SIG-M5 (cell line): ENCODE results near the gene PCDH18.
"Not testable (repeated sequence)": the region's sequence is repeated elsewhere in the genome, so short reads cannot be mapped to it uniquely, and the experiment has no call there.

ENCODE experiments used
- DNase-seq: peaks from one replicate; lab custom pipeline; 2025; lab: John Stamatoyannopoulos, UW

The PCDH18 gene

GRCh38 chr4:137531168-137531985 is 917 bp downstream of the PCDH18 start:
- no peak for DNase-seq

- DNase-seq = no peak
Observed at GRCh38 chr4:137530176-137530575, 2.1 kb downstream of the PCDH18 start.

- DNase-seq = no peak
Observed at GRCh38 chr4:137529432-137529831, 2.9 kb downstream of the PCDH18 start.

GRCh38 chr4:137528673-137529072 is 3.6 kb downstream of the PCDH18 start:
- no peak for DNase-seq

- DNase-seq = no peak
Observed at GRCh38 chr4:137526681-137527080, 5.6 kb downstream of the PCDH18 start.

- no peak for DNase-seq
Observed at GRCh38 chr4:137524725-137525369, 7.4 kb downstream of the PCDH18 start.

- DNase-seq = no peak
Observed at GRCh38 chr4:137523329-137523728, 9.0 kb downstream of the PCDH18 start.

- DNase-seq = no peak
Observed at GRCh38 chr4:137521053-137521452, 11.2 kb downstream of the PCDH18 start.

GRCh38 chr4:137519406-137519805 is 12.9 kb downstream of the PCDH18 start:
- no peak for DNase-seq

- not testable (repeated sequence) for DNase-seq
Observed at GRCh38 chr4:137517323-137517722, 15.0 kb downstream of the PCDH18 start.

GRCh38 chr4:137514406-137515111 is 17.7 kb downstream of the PCDH18 start:
- no peak for DNase-seq

- DNase-seq = no peak
Observed at GRCh38 chr4:137510557-137511265, 21.6 kb downstream of the PCDH18 start.

- no peak for DNase-seq
Observed at GRCh38 chr4:137509855-137510282, 22.4 kb downstream of the PCDH18 start.

- no peak for DNase-seq
Observed at GRCh38 chr4:137502339-137503129, 29.8 kb downstream of the PCDH18 start.

- DNase-seq = not testable (repeated sequence)
Observed at GRCh38 chr4:137496267-137496666, 36.0 kb downstream of the PCDH18 start.

GRCh38 chr4:137495578-137495977 is 36.7 kb downstream of the PCDH18 start:
- no peak for DNase-seq

GRCh38 chr4:137483313-137483959 is 48.9 kb downstream of the PCDH18 start:
- DNase-seq = not testable (repeated sequence)

GRCh38 chr4:137479657-137480056 is 52.6 kb downstream of the PCDH18 start:
- DNase-seq = not testable (repeated sequence)

GRCh38 chr4:137476345-137476744 is 55.9 kb downstream of the PCDH18 start:
- no peak for DNase-seq

- no peak for DNase-seq
Observed at GRCh38 chr4:137474711-137475301, 57.5 kb downstream of the PCDH18 start.
